C4-2B (cell line): ENCODE results near the gene DCAF8L1.

Experiments
- CTCF ChIP-seq: fragments of 450-650 bp; conservative IDR thresholded peaks from 2 replicates; pipeline ENCODE4 v1.5.1; 2017; ENCODE audit warnings: mild to moderate bottlenecking
- ZFX ChIP-seq: fragments of 450-650 bp; IDR thresholded peaks from 2 replicates; pipeline ENCODE4 v1.6.1; 2017

- TF ChIP-seq CTCF (no peak), ZFX (no peak)
Measured at GRCh38 chrX:27976284-27976683, 5.0 kb downstream of the DCAF8L1 start.
